SU-DHL-6 (cell line): Measurements from ENCODE around the gene UBQLN2.
"Not testable (repeated sequence)": the region's sequence is repeated elsewhere in the genome, so short reads cannot be mapped to it uniquely, and the experiment has no call there.

Source experiments
- EZH2phosphoT487 ChIP-seq: fragments of 200-600 bp; sonication (generic), shearing (Covaris generic); conservative IDR thresholded peaks from 2 replicates; pipeline ENCODE4 v1.6.1; 2018; ENCODE audit warnings: mild to moderate bottlenecking, antibody characterized with exemption, low read length, moderate library complexity, mixed read lengths
- TF ChIP-seq, protein P1 (sequence below): fragments of 200-600 bp; sonication (generic); IDR thresholded peaks from one replicate; pipeline ENCODE4 v1.5.1; 2017; ENCODE audit warnings: antibody characterized with exemption, mild to moderate bottlenecking, low read length, moderate library complexity; ENCODE audit not compliant: insufficient read depth, poor library complexity, severe bottlenecking

DNA sequence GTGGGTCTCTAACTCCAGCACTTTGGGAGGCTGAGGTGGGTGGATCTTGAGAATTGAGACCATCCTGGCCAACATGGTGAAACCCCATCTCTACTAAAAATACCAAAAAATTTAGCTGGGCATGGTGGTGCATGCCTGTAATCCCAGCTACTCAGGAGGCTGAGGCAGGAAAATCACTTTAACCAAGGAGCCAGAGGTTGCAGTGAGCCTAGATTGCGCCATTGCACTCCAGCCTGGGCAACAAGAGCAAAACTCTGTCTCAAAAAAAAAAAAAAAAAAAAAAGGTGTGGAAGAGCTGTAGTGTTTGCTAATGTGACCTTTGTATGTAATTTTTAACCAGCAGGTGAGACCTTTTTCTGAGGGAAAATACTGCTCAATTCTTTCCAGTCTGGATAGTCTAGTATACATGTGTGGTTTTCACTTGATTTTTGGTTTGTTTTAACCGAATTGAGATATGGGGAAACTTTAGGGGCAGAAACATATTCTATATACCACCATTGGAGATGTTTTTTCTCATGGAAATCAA lies 33.9 kb upstream of the UBQLN2 start:
- TF ChIP-seq, protein P1, sequence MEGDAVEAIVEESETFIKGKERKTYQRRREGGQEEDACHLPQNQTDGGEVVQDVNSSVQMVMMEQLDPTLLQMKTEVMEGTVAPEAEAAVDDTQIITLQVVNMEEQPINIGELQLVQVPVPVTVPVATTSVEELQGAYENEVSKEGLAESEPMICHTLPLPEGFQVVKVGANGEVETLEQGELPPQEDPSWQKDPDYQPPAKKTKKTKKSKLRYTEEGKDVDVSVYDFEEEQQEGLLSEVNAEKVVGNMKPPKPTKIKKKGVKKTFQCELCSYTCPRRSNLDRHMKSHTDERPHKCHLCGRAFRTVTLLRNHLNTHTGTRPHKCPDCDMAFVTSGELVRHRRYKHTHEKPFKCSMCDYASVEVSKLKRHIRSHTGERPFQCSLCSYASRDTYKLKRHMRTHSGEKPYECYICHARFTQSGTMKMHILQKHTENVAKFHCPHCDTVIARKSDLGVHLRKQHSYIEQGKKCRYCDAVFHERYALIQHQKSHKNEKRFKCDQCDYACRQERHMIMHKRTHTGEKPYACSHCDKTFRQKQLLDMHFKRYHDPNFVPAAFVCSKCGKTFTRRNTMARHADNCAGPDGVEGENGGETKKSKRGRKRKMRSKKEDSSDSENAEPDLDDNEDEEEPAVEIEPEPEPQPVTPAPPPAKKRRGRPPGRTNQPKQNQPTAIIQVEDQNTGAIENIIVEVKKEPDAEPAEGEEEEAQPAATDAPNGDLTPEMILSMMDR: not testable (repeated sequence)
- TF ChIP-seq EZH2phosphoT487: not testable (repeated sequence)
